Activated T-helper 17 cell treated with anti-CD3 and anti-CD28 coated beads, Interleukin-2, amount 50 U/mL, for 72 hours (primary cell): ENCODE results near the gene TES. TPM values are rescaled to one million over a fixed set of nuclear protein-coding genes. Genes with fewer than 3 reads are reported as not detected.
A peak's percentile ranks its signal among the peaks of the same experiment; 100 is the strongest.

ENCODE experiments used
- ATAC-seq: fragments of 150-1000 bp; cut with Tn5 transposase; replicated peaks from 2 replicates; pipeline ENCODE4 v1.10.0; 2021; ENCODE audit warnings: mild to moderate bottlenecking, moderate library complexity
- H3K27ac Mint-ChIP-seq: one replicate; pipeline ENCODE4 v1.8.0; 2022; ENCODE audit warnings: mixed read lengths
- H3K27me3 Mint-ChIP-seq: one replicate; pipeline ENCODE4 v1.8.0; 2022; ENCODE audit warnings: mixed read lengths
- H3K36me3 Mint-ChIP-seq: one replicate; pipeline ENCODE4 v1.8.0; 2022; ENCODE audit warnings: low read depth, mild to moderate bottlenecking, mixed read lengths
- H3K4me1 Mint-ChIP-seq: one replicate; pipeline ENCODE4 v1.8.0; 2022; ENCODE audit warnings: mixed read lengths
- H3K4me3 Mint-ChIP-seq: one replicate; pipeline ENCODE4 v1.8.0; 2022; ENCODE audit warnings: mild to moderate bottlenecking, mixed read lengths
- H3K9me3 Mint-ChIP-seq: one replicate; pipeline ENCODE4 v1.8.0; 2022; ENCODE audit warnings: mixed read lengths
- total RNA-seq, 2 donors: library from RNA; stranded (reverse); gene quantifications; one replicate each; pipeline ENCODE4 v1.2.3, GENCODE V29; 2022

The TES gene
- total RNA-seq, 2 donors from 2014 or later: 57.6 to 79.4 TPM

DNA sequence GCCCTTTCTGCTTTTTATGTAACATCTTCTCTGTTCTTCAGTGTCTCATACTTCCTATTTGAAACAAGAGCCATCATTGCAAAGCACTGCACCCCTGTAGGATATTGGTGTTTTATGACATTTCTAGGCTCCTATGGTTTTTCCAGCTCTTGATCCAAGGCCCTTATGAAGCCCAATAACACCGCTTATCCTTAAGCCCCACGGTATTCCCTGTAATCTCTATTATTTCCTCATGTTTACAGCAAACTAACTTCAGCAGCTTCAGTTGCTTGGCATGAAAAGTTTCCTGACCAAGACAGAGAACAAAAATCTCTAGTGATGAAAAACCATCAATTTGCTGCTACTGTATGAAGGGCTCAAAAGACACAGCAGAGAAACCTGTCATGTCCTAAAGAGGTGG is 34.1 kb upstream of the TES start:
- H3K4me1 Mint-ChIP-seq: no peaks in the 10 kb centered on the region

GRCh38 chr7:116177009-116177408 is 33.3 kb upstream of the TES start:
- Mint-ChIP-seq H3K4me3 (no peak overlapping the region), H3K27ac (no peak overlapping the region), H3K27me3 (no peaks in the 10 kb centered on the region), H3K4me1 (no peaks in the 10 kb centered on the region), H3K9me3 (no peaks in the 10 kb centered on the region), H3K36me3 (no peaks in the 10 kb centered on the region)
- no peak for ATAC-seq

More for the DNA sequence above, 34.1 kb upstream of the TES start:
- Mint-ChIP-seq H3K27me3 (no peaks in the 10 kb centered on the region), H3K27ac (no peak overlapping the region), H3K36me3 (no peaks in the 10 kb centered on the region), H3K4me3 (no peak overlapping the region), H3K9me3 (no peaks in the 10 kb centered on the region)
- ATAC-seq: no peak

DNA sequence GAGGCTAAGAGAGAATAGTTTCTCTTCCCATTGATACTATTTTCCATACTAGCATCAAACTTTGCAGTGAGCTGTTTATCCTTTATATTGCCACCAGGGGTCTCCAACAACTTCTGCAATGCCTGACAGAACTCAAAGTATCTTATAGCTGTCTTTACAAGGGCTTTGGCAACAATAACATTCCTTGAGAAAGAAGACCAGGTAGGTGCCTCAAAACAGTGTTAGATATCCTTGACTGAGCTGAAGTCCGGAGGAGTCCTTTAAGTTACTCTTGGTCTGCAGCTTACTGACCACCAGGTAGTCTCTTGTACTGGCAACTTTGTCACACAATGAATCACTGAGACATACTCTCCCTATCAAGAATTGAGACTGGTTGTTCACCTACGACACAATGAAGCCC is 30.0 kb upstream of the TES start:
- Mint-ChIP-seq H3K4me3 (no peak overlapping the region), H3K27ac (no peak overlapping the region), H3K9me3 (no peaks in the 10 kb centered on the region), H3K27me3 (no peaks in the 10 kb centered on the region), H3K4me1 (no peaks in the 10 kb centered on the region), H3K36me3 (no peaks in the 10 kb centered on the region)
- ATAC-seq: peak; percentile 59

DNA sequence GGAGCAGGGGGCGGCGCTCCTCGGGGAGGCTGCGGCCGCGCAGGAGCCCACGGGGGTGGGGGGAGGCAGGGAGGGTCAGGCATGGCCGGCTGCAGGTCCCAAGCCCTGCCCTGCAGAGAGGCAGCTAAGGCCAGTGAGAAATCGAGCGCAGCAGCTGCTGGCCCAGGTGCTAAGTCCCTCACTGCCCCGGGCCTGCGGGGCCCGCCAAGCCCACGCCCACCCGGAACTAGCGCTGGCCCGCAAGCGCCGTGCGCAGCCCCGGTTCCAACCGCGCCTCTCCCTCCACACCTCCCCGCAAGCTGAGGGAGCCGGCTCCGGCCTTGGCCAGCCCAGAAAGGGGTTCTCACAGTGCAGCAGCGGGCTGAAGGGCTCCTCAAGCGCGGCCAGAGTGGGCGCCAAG is 28.3 kb upstream of the TES start:
- Mint-ChIP-seq H3K4me3 (no peak overlapping the region), H3K4me1 (no peaks in the 10 kb centered on the region), H3K36me3 (no peaks in the 10 kb centered on the region), H3K9me3 (no peaks in the 10 kb centered on the region), H3K27me3 (no peaks in the 10 kb centered on the region), H3K27ac (no peak overlapping the region)
- no peak for ATAC-seq

GRCh38 chr7:116185450-116185849 is 24.9 kb upstream of the TES start:
- Mint-ChIP-seq H3K27me3 (peaks cover 4% of the 10 kb centered on the region), H3K4me3 (no peak overlapping the region)

GRCh38 chr7:116185956-116186355 is 24.4 kb upstream of the TES start:
- H3K27me3 Mint-ChIP-seq: peaks cover 4% of the 10 kb centered on the region
- no peaks in the 10 kb centered on the region for H3K36me3 Mint-ChIP-seq
- H3K9me3 Mint-ChIP-seq: no peaks in the 10 kb centered on the region
- ATAC-seq: no peak
- no peak overlapping the region for H3K27ac Mint-ChIP-seq
- no peaks in the 10 kb centered on the region for H3K4me1 Mint-ChIP-seq
- H3K4me3 Mint-ChIP-seq: no peak overlapping the region

More at GRCh38 chr7:116185450-116185849, 24.9 kb upstream of the TES start:
- no peaks in the 10 kb centered on the region for H3K9me3 Mint-ChIP-seq
- no peak for ATAC-seq
- H3K36me3 Mint-ChIP-seq: no peaks in the 10 kb centered on the region
- H3K4me1 Mint-ChIP-seq: no peaks in the 10 kb centered on the region
- no peak overlapping the region for H3K27ac Mint-ChIP-seq

DNA sequence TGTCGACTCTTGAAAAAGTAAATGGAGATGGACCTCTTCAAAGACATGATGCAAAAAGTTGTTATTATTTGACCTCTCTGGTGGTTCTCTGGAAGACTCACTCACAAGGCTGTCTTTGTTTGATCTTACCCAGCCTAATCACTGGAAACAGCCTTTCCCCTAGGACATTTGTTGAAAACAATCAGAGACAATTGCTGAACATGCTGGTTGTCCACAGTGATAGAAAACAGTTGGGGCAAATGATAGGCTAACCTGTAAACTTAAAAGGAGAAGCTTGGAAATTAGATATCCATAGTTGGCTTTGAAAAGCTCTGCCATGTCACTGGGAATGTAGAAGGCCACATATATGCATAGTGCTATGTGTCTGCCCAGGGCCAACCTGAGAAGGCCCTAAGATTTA is 22.9 kb upstream of the TES start:
- H3K27me3 Mint-ChIP-seq: peaks cover 4% of the 10 kb centered on the region
- no peaks in the 10 kb centered on the region for H3K9me3 Mint-ChIP-seq
- ATAC-seq: no peak
- H3K36me3 Mint-ChIP-seq: no peaks in the 10 kb centered on the region
- H3K4me3 Mint-ChIP-seq: no peak overlapping the region
- H3K27ac Mint-ChIP-seq: no peak overlapping the region
- H3K4me1 Mint-ChIP-seq: no peaks in the 10 kb centered on the region

- H3K27me3 Mint-ChIP-seq: no peaks in the 10 kb centered on the region
- no peak for ATAC-seq
- H3K4me1 Mint-ChIP-seq: no peaks in the 10 kb centered on the region
- H3K9me3 Mint-ChIP-seq: no peaks in the 10 kb centered on the region
- H3K4me3 Mint-ChIP-seq: no peak overlapping the region
- H3K27ac Mint-ChIP-seq: no peak overlapping the region
- H3K36me3 Mint-ChIP-seq: no peaks in the 10 kb centered on the region
Measured at GRCh38 chr7:116193329-116194087, 16.8 kb upstream of the TES start.

DNA sequence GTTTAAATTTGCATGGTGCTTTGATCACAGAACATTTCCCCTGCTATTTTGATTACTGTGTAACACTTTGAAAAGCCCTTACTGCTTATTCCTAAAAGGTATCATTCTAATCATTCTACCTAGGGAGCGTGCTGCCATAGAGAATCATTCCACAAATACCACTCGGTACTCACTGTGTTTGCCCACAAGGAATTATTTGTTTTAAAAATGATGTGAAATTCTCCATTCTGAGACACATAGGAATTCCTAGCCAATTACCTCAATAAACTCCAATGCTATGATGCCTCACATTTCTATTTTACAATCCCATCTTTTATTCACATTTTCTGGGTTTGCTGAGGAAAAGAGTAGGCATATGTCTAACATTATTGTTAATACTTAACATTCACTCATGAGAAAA is 16.2 kb upstream of the TES start:
- ATAC-seq: no peak
- Mint-ChIP-seq H3K4me3 (no peak overlapping the region), H3K27ac (no peak overlapping the region), H3K9me3 (no peaks in the 10 kb centered on the region), H3K4me1 (no peaks in the 10 kb centered on the region), H3K36me3 (no peaks in the 10 kb centered on the region), H3K27me3 (no peaks in the 10 kb centered on the region)

GRCh38 chr7:116195451-116195850 is 14.9 kb upstream of the TES start:
- Mint-ChIP-seq H3K4me1 (no peaks in the 10 kb centered on the region), H3K4me3 (no peak overlapping the region)

DNA sequence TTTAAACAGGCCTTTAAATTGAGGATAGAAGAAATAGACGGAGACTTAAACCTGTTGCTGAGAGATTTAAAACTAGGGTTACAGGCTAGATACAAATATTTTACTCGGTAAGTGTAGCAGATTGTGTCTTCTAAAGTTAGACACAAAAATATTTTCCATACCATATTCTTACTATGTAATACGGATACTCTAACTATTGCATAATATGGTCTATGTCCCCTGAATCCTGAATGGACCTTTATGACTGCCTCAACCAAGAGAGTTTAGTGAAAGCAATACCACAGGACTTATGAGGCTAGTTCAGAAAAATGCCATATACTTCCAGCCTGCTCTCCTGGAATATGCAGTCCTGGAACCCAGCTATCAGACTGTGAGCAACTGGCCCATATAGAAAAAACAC is 13.4 kb upstream of the TES start:
- Mint-ChIP-seq H3K4me3 (no peak overlapping the region), H3K4me1 (no peaks in the 10 kb centered on the region), H3K36me3 (no peaks in the 10 kb centered on the region), H3K27me3 (no peaks in the 10 kb centered on the region), H3K27ac (no peak overlapping the region), H3K9me3 (no peaks in the 10 kb centered on the region)
- ATAC-seq: no peak

More at GRCh38 chr7:116195451-116195850, 14.9 kb upstream of the TES start:
- no peak for ATAC-seq
- H3K9me3 Mint-ChIP-seq: no peaks in the 10 kb centered on the region
- no peaks in the 10 kb centered on the region for H3K27me3 Mint-ChIP-seq
- H3K27ac Mint-ChIP-seq: no peak overlapping the region
- H3K36me3 Mint-ChIP-seq: no peaks in the 10 kb centered on the region

DNA sequence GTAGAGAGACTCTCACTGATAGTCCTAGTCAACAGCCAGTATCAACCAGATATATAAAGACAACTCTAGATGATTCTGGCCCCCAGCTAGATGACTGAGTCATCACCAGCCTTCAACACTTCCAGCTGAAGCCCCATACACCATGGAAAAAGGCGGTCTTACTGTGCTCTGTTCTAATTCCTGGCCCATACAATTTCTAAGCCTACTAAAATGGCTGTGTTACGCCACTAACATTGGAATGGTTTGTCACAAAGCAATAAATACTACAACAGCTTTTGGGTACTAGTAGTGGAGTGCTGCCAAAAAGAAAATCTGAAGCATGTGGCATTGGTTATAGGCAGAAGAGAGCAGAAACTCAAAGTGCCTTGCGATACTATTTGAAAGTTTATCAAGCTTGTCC is 13.0 kb upstream of the TES start:
- no peak overlapping the region for H3K4me3 Mint-ChIP-seq
- H3K36me3 Mint-ChIP-seq: no peaks in the 10 kb centered on the region
- H3K9me3 Mint-ChIP-seq: no peaks in the 10 kb centered on the region
- H3K27ac Mint-ChIP-seq: no peak overlapping the region
- H3K27me3 Mint-ChIP-seq: no peaks in the 10 kb centered on the region
- H3K4me1 Mint-ChIP-seq: no peaks in the 10 kb centered on the region
- ATAC-seq: no peak

DNA sequence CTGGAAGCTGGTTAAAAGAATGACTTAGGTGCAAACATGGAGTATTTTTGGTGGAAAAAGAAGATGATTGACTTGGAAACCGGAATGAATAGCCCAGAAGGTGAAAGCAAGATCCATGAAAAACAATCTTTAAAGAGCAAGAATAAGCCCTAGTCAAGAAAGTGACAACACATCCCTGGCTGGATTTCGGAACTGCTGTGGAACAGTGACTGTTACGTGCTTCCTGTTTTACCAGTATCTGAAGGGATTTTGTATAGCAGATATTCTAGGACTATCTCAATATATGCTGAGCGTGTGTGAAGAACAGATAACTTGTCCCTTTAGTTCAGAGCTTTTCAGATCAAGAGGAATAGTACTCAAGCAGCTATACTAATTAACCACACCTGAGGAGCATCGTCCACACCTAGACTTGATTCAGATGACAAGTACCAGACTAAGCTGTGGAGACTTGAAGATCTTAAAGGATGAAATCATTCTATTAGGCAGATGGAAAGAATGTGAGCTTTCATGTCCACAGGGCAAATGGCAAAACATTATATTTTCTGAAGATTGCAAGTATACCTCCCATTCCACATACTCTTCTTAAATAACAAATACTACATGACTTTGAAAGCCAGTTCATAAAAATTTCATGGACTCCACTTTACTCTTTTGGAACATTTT is 11.5 kb upstream of the TES start:
- no peak overlapping the region for H3K27ac Mint-ChIP-seq
- no peaks in the 10 kb centered on the region for H3K27me3 Mint-ChIP-seq
- H3K9me3 Mint-ChIP-seq: no peaks in the 10 kb centered on the region
- H3K4me3 Mint-ChIP-seq: no peak overlapping the region
- no peak for ATAC-seq
- no peaks in the 10 kb centered on the region for H3K4me1 Mint-ChIP-seq
- H3K36me3 Mint-ChIP-seq: no peaks in the 10 kb centered on the region

DNA sequence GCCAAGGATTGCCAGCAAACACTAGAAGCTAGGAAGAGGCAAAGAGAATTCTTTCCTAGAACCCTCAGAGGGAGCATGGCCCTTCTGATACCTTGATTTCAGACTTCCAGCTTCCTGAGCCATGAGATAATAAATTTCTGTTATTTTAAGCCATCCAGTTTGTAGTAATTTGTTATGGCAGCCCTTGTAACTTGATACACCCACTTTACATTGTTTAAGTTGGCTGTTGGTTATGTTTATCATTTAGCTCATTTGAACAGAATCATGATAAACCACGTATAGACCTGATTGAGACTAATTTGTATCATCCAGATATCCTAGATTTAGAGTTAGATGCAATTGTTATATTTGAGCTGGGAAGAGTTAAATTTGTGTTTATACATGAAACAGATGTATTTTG is 9.4 kb upstream of the TES start:
- Mint-ChIP-seq H3K27ac (no peak overlapping the region), H3K27me3 (no peaks in the 10 kb centered on the region), H3K4me3 (no peak overlapping the region), H3K36me3 (no peaks in the 10 kb centered on the region), H3K4me1 (no peaks in the 10 kb centered on the region), H3K9me3 (no peaks in the 10 kb centered on the region)
- no peak for ATAC-seq

DNA sequence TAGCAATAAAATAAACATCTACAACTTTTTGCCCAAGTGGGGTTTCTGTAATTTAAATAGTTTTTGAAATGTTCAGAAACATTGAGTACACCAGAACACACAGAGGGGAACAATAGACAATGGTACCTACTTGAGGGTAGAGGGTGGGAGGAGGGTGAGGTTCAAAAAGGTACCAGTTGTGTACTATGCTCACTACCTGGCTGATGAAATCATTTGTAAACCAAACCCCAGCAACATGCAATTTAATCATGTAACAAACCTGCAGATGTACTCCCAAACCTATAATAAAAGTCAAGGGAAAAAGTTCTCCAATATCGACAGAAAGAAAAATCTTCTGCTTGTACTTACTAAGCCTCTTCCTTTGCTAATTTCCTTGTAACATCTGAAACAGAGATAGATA is 4.2 kb upstream of the TES start:
- H3K9me3 Mint-ChIP-seq: no peaks in the 10 kb centered on the region
- no peak for ATAC-seq
- peaks cover 2% of the 10 kb centered on the region for H3K36me3 Mint-ChIP-seq
- H3K27me3 Mint-ChIP-seq: no peaks in the 10 kb centered on the region
- no peak overlapping the region for H3K27ac Mint-ChIP-seq
- H3K4me1 Mint-ChIP-seq: no peaks in the 10 kb centered on the region
- H3K4me3 Mint-ChIP-seq: no peak overlapping the region
